HG03457 (cell line): ENCODE data around the gene GNAQ.
"Not testable (repeated sequence)": the region's sequence is repeated elsewhere in the genome, so short reads cannot be mapped to it uniquely, and the experiment has no call there.

Experiments used
- ATAC-seq: cut with Tn5 transposase; IDR thresholded peaks from one replicate; pipeline ENCODE4 v1.9.1; 2021; ENCODE audit warnings: moderate number of reproducible peaks; ENCODE audit not compliant: unreplicated experiment

GNAQ gene

DNA sequence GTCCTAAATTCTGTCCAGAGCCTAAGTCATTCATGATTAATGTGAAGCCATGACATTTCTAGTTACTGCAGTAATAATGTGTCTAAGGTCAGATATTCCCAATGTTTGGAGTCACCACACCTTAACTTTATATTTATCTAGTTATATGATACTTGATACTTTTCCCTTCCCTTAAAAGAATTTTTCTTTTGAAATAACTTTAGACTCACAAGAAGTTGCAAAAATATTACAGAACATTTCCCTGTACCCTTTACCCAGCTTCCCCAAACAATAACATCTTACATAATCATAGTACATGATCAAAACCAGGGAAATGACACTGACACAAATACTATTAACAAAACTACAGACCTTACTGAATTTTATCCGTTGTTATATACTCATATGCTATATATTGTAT is 233.5 kb downstream of the GNAQ start:
- ATAC-seq = no peak

DNA sequence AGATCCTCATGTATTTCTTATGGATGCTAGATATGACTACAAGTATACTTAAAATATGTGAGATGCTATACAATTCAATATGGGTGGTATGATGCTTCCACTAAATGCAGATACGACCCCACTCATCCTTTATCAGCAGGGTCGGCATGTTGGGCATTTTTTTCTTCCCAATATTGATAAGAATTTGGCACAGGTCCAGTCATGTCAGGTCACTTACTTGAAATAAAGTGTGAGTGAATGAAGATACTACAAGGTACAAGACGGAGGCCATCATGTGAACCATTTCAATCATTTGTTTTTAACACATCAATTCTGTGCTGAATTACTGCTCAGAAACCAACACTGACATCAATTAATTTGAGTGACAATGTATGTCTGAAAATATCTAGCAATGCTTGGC is 236.6 kb downstream of the GNAQ start:
- no peak for ATAC-seq

DNA sequence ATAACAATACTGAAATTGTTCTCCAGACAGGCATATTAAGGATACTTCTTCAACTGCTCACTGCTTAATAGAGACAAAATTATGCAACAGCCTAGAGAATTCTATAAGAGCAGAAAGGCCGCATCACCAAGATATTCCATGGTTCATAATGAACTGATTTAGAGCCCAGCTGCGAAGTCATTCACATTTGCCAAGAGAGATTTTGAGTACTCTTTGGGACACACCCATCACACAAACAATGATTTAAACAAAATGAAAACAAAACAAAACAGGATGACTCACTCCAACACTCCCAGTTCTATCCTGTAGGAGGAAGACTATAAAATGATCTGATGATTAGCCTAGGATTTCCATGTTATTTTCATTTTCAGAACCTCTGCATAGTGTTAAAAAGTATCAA is 237.8 kb downstream of the GNAQ start:
- ATAC-seq = no peak

DNA sequence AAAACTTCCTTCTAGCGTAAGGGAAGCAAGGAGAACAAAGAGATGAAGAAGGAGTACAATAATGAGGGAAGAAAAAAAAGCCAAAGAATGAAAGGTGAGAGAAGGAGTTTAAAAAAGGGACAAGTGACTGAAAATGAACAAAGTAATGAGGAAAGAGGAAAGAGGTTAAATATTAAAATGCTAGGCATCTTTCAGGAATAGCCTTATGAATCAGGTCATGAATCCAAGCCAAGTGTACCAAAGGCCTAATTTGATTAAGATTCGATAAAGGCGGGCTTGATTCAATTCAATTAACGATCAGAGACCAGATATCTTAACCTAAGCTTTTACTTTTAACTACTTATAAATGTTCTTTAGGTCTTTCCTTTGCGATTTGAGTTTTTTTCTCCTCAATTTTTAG is 241.7 kb downstream of the GNAQ start:
- no peak for ATAC-seq

DNA sequence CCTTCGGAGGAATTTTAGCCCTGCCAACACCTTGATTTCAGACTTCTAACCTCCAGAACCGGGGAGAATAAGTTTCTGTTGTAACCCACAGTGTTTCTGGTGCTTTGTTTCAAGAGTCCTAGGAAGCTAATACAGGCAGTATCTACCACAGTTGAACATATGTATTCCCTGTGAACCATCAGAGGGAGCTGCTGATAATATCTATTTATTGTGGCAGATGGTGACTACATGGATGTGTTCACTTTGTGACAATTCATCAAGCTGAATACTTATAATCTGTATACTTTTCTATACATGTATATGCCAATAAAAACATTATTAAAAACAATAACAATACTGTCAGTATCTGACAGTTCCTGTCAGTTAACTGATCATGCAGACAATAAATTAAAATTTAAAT is 246.3 kb downstream of the GNAQ start:
- no peak for ATAC-seq

DNA sequence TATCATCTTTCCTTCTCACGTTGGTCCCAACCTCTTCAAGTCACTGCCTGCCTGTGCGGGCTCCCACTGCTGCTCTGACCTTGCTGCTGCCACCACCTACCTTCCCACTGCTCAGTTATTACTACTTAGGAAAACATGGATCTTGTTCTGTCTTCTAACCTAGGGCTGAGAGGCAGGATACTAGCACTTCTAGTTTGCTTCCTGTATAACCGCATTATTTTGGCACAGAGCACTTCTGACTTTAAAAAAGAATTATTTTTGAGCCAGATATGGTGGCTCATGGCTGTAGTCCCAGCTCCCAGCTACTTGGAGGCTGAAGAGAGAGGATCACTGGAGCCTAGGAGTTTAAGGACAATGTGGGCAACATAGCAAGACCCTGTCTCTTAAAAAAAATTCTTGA is 248.1 kb downstream of the GNAQ start:
- ATAC-seq = no peak

DNA sequence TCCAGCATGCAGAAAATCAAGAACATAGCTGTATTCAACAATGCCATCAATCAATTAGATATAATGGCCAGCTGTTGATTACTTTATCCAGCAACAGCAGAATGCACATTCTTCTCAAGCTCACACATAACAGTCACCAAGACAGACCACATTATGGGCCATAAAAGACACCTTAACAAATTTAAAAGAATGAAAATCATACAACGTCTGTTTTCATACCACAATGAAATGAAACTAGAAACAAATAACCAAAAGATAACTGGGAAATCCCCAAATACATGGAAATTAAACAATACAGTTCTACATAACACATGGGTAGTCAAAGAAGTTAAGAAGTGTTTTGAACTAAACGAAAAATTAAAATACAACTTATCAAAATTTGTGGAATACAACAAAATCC is 252.6 kb downstream of the GNAQ start:
- no peak for ATAC-seq

DNA sequence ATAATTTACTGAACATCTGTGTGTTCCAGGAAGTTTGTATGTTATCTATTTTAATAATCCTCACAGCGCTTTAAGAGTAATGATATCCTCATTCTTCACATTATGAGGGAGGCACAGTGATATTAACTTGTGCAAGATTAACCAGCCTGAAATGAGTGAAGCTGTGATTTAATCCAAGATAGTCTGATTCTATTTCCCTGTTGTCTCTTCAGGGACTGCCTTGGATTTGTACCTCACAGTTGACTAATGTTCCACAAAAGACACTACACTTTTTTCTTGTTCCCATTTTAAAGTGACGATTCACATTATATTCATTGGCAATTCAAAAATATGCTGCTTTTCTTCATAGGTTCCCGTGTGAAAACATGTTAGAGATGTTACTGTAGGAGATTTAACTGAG is 258.2 kb downstream of the GNAQ start:
- no peak for ATAC-seq

DNA sequence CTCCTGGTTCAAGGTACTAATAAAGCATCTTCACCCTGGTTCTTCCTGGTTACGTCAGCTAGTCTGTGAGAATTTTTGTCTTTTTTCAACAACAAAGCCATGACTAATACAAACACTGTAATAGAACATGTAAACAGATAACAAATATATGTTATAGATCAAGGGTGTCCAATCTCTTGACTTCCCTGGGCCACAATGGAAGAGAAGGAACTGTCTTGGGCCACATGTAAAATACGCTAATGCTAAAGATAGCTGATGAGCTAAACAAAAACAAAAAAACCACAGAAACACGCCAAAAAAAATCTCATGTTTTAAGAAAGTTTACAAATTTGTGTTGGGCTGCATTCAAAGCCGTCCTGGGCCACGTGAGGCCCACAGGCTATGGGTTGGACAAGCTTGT is 259.0 kb downstream of the GNAQ start:
- no peak for ATAC-seq

DNA sequence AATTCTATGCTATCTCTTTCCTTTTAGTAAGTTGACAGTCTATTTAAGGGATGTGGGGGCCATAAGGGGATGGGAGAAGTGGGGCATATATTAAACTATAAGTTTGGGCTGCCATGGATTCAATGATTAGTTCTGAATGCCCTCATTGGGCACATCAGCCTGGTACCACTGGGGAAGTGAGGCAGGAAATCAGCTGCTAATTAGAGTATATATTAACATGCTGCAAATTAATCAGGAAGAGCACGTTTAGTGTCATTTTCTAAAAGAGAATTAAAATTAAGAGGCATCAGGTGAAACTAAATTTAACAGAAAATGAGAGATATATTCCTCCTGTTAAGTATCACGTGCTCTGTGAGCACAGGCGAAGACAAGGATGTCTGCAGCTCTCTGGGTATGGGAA is 260.4 kb downstream of the GNAQ start:
- no peak for ATAC-seq

DNA sequence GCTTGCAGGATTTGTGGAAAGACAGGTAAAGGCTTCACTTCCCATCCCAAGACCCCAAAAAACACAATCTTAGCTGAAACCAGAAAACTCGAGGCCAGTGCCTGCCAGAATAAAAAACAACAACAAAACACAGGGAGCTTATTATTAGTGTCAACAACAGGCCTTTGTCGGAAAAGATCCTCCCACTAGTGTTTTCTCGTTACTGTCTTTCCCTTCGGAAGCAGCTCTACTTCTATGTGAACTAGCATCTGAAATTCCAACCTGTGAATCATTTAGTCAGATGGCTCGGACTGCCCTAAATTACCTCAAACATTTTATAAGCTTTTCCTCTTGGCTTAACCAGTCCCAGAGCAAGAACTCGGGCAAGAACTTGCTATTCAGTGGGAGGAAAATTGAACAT is 261.3 kb downstream of the GNAQ start:
- ATAC-seq = no peak

DNA sequence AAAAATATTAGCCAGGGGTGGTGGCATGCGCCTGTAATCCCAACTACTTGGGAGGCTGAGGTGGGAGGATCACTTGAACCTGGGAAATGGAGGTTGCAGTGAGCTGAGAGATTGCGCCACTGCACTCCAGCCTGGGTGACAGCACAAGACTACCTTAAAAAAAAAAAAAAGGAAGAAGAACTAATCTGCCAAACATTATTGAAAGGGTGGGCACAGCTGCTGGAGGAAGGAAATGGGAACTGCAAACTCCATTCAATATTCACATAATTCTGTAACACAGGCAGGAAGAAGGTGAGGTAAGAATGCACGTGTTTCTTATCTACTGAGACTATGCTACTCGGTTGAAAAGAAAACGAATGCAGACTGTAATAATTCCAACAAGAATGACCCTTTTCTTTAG is 262.4 kb downstream of the GNAQ start:
- ATAC-seq = no peak

DNA sequence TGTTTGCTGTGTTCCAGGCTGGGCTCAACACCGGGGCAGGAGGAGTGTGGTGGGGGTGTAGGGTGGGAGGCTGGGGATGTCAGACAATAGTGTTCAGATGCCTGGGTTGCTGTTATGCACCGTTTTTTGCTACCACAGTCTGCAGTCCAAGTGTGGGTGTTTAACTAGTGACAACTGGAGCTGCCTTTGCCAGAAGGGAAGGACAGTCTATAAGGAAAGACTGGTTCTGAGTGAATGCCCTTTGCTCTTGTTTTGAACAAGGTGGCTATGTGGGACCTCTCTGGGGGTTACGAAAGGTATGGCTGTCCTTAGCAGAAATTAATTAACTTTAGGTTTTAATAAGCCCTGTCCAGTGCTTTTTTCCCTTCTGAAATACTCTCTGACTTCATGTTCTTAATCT is 265.0 kb downstream of the GNAQ start:
- no peak for ATAC-seq

DNA sequence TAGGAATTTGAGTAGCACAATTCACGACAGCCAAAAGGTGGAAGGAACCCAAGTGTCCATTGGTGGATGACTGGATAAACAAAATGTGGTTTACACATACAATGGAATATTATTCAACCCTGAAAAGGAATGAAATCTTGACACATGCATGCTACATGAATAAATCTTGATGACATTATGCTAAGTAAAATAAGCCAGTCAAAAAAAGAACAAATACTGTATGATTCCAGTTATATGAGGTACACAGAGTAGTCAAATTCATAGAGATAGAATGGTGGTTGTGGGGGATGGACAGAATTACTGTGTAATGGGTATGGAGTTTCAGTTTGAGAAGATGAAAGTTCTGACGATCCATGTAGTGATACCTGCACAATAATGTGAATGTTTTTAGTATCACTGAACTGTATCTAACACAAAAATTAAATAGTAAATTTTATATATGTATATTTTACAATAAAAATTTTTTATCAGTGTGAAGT is 265.8 kb downstream of the GNAQ start:
- ATAC-seq = no peak

DNA sequence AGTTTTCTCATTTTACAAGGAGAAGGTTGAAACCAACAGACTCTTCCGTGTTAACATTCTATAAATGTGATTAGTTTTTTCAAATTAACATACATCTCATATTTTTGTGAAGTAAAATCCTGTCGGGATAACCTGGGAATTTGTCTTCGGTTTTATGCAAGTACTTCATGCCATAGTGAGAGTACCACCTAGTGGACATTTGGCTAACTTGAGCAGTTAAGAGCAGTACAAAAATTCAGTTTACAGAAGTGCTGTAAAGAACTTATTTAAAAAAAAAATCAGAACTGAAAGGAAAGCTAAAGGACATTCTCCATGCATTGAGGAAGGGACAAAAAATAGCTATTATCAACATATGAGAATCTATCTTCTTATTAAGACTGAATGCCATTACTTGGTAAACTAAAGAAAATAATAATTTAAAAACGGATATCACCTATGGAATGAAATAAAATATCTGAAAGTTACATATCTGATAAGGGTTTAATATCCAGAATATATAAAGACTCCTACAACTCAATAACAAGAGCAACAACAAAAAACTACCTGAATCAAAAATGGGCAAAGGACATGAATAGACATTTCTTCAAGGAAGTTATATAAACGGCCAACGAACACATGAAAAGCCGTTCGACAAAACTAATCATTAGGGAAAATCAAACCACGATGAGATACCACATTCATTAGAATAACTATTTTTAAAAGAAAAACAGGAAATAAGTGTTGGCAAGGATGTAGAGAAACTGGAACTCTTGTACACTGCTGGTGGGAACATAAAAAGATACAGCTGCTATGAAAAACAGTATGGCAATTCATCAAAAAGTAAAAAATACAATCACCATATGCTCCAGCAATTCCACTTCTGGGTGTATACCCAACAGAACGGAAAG is 266.5 kb downstream of the GNAQ start:
- no peak for ATAC-seq

DNA sequence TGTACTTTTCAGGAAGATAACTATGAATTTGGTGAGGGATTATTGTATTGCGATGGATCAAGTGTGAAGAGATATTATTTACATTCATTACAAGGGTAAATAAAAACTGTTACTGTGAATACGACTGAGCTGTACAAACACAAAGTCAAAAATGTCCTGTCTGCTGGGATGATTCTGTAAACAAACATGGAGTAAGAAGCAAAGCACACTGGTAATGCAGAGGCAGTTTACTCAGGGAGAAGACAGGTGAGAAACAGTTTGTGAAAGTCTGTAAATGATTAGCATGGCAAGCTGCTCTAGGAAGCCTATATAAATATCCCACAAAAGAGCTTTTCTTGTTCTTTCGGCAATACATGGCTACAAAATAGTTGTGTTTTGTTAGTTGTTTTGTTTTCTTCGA is 268.0 kb downstream of the GNAQ start:
- no peak for ATAC-seq

DNA sequence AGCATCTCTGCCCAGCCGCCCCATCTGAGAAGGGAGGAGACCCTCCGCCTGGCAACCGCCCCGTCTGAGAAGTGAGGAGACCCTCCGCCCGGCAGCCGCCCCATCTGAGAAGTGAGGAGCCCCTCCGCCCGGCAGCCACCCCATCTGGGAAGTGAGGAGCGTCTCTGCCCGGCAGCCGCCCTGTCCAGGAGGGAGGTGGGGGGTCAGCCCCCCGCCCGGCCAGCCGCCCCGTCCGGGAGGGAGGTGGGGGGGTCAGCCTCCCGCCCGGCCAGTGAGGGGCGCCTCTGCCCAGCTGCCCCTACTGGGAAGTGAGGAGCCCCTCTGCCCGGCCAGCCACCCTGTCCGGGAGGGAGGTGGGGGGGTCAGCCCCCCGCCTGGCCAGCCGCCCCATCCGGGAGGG is 270.7 kb downstream of the GNAQ start:
- ATAC-seq = not testable (repeated sequence)

DNA sequence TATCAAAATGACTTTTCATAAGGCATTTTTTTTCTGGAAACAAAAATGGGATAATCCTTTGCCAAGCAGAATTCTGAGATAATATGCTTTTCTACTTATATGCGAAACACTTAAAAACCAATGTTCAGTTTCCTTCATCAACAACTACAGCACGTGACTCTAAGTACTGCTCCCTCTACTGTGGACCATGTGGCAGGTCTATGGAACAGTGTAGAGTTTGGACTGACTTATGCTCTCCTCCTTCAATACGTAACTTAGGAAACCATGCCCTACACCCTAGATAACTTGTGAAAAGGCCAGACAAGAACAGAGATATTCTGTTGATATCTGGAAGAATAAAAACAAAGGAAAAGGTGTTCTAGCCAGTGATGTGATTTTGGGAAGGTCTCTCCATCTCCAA is 272.2 kb downstream of the GNAQ start:
- no peak for ATAC-seq

DNA sequence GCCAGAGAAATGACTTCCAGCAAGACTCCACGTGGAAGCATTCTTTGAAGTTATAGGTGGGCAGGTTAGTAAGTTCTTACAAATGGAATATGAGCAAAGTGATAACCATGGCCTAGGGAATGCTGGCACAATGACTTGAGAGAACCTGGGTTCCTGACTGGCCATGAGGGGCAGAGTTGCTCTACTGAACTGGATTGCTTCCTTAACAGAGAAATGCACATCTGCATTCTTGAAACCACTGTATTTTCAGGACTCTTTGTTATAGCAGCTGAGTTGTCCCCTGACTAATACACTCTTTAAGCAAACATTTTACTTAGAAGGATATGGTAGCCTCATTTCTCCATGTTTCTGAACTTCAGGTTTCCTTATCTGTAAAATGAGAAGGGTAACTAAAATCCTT is 275.2 kb downstream of the GNAQ start:
- ATAC-seq = no peak

DNA sequence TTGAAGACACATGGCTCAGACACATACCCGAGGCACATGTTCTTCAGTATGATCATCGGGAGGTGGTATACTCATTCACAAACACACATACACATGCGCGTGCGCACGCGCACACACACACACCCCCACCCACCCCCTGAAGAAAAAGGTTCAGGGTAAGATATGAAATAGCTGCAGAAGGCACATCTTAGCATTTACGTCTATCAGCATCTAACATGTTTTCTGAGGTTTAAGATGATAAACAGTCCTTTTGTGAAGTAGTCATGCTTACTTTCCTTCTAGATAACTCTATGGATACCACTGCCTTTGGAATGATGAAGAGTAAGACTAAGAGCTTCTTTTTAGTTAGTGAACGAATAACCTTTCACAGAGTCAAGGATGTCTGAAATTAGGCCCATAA is 278.4 kb downstream of the GNAQ start:
- no peak for ATAC-seq

DNA sequence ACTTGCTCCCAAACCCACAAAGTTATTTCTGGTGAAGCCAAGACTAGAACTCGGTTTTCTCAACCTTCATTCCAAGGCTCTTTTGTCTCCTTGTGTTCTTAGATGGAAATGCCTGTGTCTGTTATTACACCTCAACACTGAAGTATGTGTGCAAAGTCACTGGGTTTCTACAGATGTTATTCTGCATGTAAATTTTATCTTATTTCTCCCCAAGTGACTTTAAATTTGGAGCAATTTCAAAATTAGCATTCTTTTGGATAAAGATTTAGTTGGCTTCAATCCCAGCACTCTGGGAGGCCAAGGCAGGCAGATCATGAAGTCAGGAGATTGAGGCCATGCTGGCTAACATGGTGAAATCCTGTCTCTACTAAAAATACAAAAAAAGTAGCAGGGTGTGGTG is 279.1 kb downstream of the GNAQ start:
- ATAC-seq = no peak

DNA sequence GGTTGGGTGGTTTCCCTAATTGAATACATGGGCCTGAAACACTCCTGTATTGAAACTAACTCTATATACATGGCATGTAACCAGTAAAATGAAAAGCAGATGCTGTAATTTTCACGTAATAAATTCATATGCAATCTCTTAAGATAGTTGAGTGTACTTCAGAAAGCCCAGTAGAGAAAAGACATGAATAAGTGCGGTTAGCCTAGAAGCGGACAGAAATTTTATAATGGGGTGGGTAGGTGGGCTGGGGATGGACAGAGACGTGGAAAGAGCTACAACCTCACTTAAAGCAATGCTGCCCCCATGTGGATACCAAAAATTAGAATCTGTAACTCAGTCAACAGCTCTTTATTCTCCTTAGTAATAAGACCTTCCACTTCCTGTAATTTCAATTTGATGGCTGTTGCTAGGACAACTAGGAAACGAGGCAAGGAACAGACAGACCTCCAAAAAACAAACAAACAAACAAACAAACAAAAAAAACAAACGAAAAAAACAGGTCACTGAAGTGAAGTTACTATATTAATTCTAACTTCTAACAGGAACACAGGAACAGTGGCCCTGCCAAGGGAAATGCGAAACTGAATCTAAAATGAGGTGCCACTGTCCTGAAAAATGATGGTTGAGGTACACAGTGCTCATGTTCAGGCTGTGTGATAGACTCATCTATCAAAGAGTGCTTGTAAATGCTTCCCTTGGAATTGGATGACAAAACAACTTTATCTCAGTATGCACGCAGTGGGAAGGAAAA is 280.1 kb downstream of the GNAQ start:
- no peak for ATAC-seq
